Endothelial cell of umbilical vein (primary cell): ENCODE data around the gene HSP90AA1. TPM values are rescaled to one million over a fixed set of nuclear protein-coding genes. Genes with fewer than 3 reads are reported as not detected.

ENCODE experiments used
- BruUV-seq: library from RNA; stranded (reverse); fragments of 400-500 nt; replicated peaks from 2 replicates; lab custom pipeline; 2021; lab: Mats Ljungman, UMichigan
- CTCF ChIA-PET: fragments of 300-600, 350-600 bp; sonication (Branson Sonifier 250); formaldehyde crosslinking; loops from one replicate; lab custom pipeline; 2021; ENCODE audit warnings: antibody characterized with exemption, inconsistent platforms; lab: Charles Lee
- POLR2A ChIA-PET: fragments of 300-600, 350-600 bp; sonication (Branson Sonifier 250); formaldehyde crosslinking; loops from one replicate; lab custom pipeline; 2021; ENCODE audit warnings: antibody characterized with exemption, inconsistent platforms; lab: Charles Lee
- DNase-seq: peaks from one replicate; pipeline ENCODE4 v3.0.0-alpha.2; 2011; ENCODE audit warnings: low read depth, low spot score
- FAIRE-seq: peaks from 2 replicates; lab custom pipeline; 2011; peaks lifted over from hg19 to GRCh38; lab: Jason Lieb, UNC
- H2AFZ ChIP-seq: 2 replicates; pipeline ENCODE4 v1.6.0; 2012; ENCODE audit warnings: low read depth, low read length, control low read depth, inconsistent platforms
- H3K27ac ChIP-seq: 2 replicates; pipeline ENCODE4 v1.5.1; 2011; ENCODE audit warnings: low read depth, mild to moderate bottlenecking, control low read depth, low read length, moderate library complexity; ENCODE audit not compliant: insufficient read depth
- H3K27me3 ChIP-seq, 2 experiments: 2 replicates each; pipeline versions ENCODE4 v1.6.0 to v1.6.1; 2011; ENCODE audit warnings: low read length in 2 of 2, mixed read lengths in 1 of 2; ENCODE audit not compliant: control insufficient read depth in 2 of 2, insufficient read depth in 2 of 2
- H3K36me3 ChIP-seq, 2 experiments: 2 replicates in 1 of 2; 3 replicates in 1 of 2; pipeline ENCODE4 v1.5.1; 2011; ENCODE audit warnings: low read length in 2 of 2, mild to moderate bottlenecking in 1 of 2, moderate library complexity in 1 of 2; ENCODE audit not compliant: control insufficient read depth in 2 of 2, insufficient read depth in 2 of 2; ENCODE audit errors: extremely low read depth in 1 of 2
- H3K4me1 ChIP-seq: 3 replicates; pipeline ENCODE4 v1.5.1; 2011; ENCODE audit warnings: mild to moderate bottlenecking, low read length; ENCODE audit not compliant: control insufficient read depth, insufficient read depth; ENCODE audit errors: extremely low read depth
- H3K4me2 ChIP-seq: 2 replicates; pipeline ENCODE4 v1.6.1; 2011; ENCODE audit warnings: low read length, control low read depth, mixed read lengths; ENCODE audit not compliant: insufficient read depth
- H3K4me3 ChIP-seq, 3 experiments: fragments of 200-600 bp in 1 of 3; sonication (generic), shearing (Covaris generic) in 1 of 3; replicated peaks in 1 of 3; 2 replicates each; pipeline ENCODE4 v1.5.1; 2011 to 2016; ENCODE audit warnings: control low read depth in 3 of 3, low read length in 3 of 3, mild to moderate bottlenecking in 2 of 3, inconsistent platforms in 1 of 3, low read depth in 1 of 3, moderate library complexity in 1 of 3; ENCODE audit not compliant: insufficient read depth in 1 of 3
- H3K79me2 ChIP-seq: 2 replicates; pipeline ENCODE4 v1.6.0; 2012; ENCODE audit warnings: low read length, inconsistent platforms; ENCODE audit not compliant: control insufficient read depth, insufficient read depth
- H3K9ac ChIP-seq: replicated peaks from 2 replicates; pipeline ENCODE3; 2011; ENCODE audit warnings: low read length, control low read depth; ENCODE audit not compliant: insufficient read depth; ENCODE audit errors: extremely low read depth
- H3K9me1 ChIP-seq: replicated peaks from 3 replicates; pipeline ENCODE4 v1.6.0; 2011; ENCODE audit warnings: mild to moderate bottlenecking, low read length; ENCODE audit not compliant: control insufficient read depth, insufficient read depth; ENCODE audit errors: extremely low read depth
- H3K9me3 ChIP-seq: replicated peaks from 2 replicates; pipeline ENCODE4 v1.5.1; 2012; ENCODE audit warnings: low read length, inconsistent platforms; ENCODE audit not compliant: control insufficient read depth, insufficient read depth
- H4K20me1 ChIP-seq: replicated peaks from 2 replicates; pipeline ENCODE3; 2011; ENCODE audit warnings: mild to moderate bottlenecking, low read length; ENCODE audit not compliant: control insufficient read depth, insufficient read depth; ENCODE audit errors: extremely low read depth
- CTCF ChIP-seq, 2 donors: IDR thresholded peaks; 1 replicate in 1 of 2; 2 replicates in 1 of 2; pipeline ENCODE4 v1.5.1; 2011; ENCODE audit warnings: low read length in 2 of 2, mild to moderate bottlenecking in 2 of 2, moderate library complexity in 2 of 2, control low read depth in 1 of 2, inconsistent platforms in 1 of 2, low read depth in 1 of 2; ENCODE audit not compliant: insufficient read depth in 1 of 2; ENCODE audit errors: extremely low read depth in 1 of 2
- EZH2 ChIP-seq: IDR thresholded peaks from 2 replicates; pipeline ENCODE4 v1.6.1; 2012; ENCODE audit warnings: borderline replicate concordance, low read depth, mild to moderate bottlenecking, moderate library complexity, low read length, inconsistent platforms; ENCODE audit not compliant: severe bottlenecking
- FOS ChIP-seq: IDR thresholded peaks from 2 replicates; pipeline ENCODE4 v1.6.1; 2011; ENCODE audit warnings: mild to moderate bottlenecking, low read length, moderate library complexity, borderline replicate concordance; ENCODE audit not compliant: insufficient read depth
- GATA2 ChIP-seq: IDR thresholded peaks from 2 replicates; pipeline ENCODE4 v1.7.0; 2011; ENCODE audit warnings: low read depth, mild to moderate bottlenecking, moderate library complexity, mixed read lengths, low read length; ENCODE audit not compliant: insufficient read length, insufficient read depth
- JUN ChIP-seq: IDR thresholded peaks from 2 replicates; pipeline ENCODE4 v1.6.1; 2011; ENCODE audit warnings: borderline replicate concordance, low read depth; ENCODE audit not compliant: insufficient read length, insufficient read depth
- MYC ChIP-seq: IDR thresholded peaks from one replicate; pipeline ENCODE4 v1.6.1; 2011; ENCODE audit warnings: mild to moderate bottlenecking, low read depth, low read length
- POLR2A ChIP-seq: IDR thresholded peaks from 2 replicates; pipeline ENCODE4 v1.6.1; 2012; ENCODE audit warnings: low read depth, mild to moderate bottlenecking, control low read depth, low read length
- POLR2AphosphoS5 ChIP-seq: IDR thresholded peaks from 2 replicates; pipeline ENCODE4 v1.6.1; 2012; ENCODE audit warnings: low read depth, mild to moderate bottlenecking, control low read depth, low read length, moderate library complexity; ENCODE audit not compliant: insufficient read depth
- dilution Hi-C: fragments of 300-500 bp; cut with MboI; formaldehyde crosslinking; loops from one replicate; pipeline ENCODE4 v1.15.0; 2019; ENCODE audit warnings: low sequenced_read_pairs; ENCODE audit not compliant: extremely low pct_ligation_motif_present
- intact Hi-C: fragments of 100-400 bp; cut with micrococcal nuclease; formaldehyde crosslinking; loops from one replicate; pipeline ENCODE4 v1.10.0; 2022
- polyA plus RNA-seq, 4 experiments: library from polyadenylated mRNA; depleted of rRNA in 3 of 4; stranded (reverse) in 3 of 4; unstranded in 1 of 4; fragments of >200 nt; gene quantifications; 2 replicates each; pipeline versions ENCODE4 v1.2.1 to v1.2.3, GENCODE V29; 2011 to 2012; ENCODE audit warnings: missing spikeins in 1 of 4
- total RNA-seq: library from RNA; stranded (reverse); gene quantifications from 2 replicates; pipeline ENCODE4 v1.2.3, GENCODE V29; 2021
- TF ChIP-seq, protein P1 (sequence below): IDR thresholded peaks from 2 replicates; pipeline ENCODE4 v1.6.1; 2011; ENCODE audit not compliant: insufficient read depth, insufficient read length

The HSP90AA1 gene
- total and polyA plus RNA-seq, 2 donors (not counting 3 experiments of a cell fraction or from before 2014, with no cell fraction given): 266 to 540 TPM

DNA sequence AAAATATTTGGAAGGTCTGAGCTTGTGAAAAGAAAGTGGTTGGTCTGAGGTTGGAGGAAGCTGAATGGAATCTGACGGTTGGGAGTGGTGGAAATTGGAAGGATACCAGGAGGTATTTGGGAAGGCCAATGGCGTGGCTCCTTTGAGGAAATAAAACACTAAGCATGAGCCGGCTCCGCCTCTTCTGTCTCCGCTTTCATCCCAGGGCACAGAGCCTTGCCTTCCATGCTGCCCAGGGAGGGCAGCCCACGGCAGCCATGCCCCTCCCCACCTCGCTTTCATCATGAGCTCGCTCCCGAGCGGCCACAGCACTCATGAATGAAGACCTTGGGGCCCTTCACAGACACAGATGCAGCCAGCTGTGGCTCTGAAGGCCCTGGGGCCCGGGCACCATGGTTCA, 36.2 kb downstream of the HSP90AA1 start:
- no peak overlapping the region for H3K4me2 ChIP-seq
- H3K9me3 ChIP-seq: no peaks in the 10 kb centered on the region
- no peaks in the 10 kb centered on the region for H3K9me1 ChIP-seq
- DNase-seq: no peak
- dilution Hi-C loops (no loop called here), intact Hi-C loops (no loop called here)
- no peak overlapping the region for H3K27ac ChIP-seq
- no peak for TF ChIP-seq FOS
- TF ChIP-seq POLR2A: no peak
- TF ChIP-seq CTCF (IDR thresholded peaks at IDR 0.05; ENCODE audit: extremely low read depth in 1 of 2, insufficient read depth in 1 of 2, low read depth in 1 of 2, low read length in 2 of 2): no peak
- TF ChIP-seq JUN: no peak
- TF ChIP-seq GATA2: no peak
- no peak for TF ChIP-seq EZH2
- no peaks in the 10 kb centered on the region for H3K27me3 ChIP-seq
- H2AFZ ChIP-seq: no peak overlapping the region
- BruUV-seq: no TSS peak
- peaks cover 12 to 52% of the 10 kb centered on the region in 2 experiments for H3K36me3 ChIP-seq
- POLR2A ChIA-PET: interaction anchor here (0.6 kb wide), 1 partner anchor 14 kb away, joined by 3 read pairs; no protein-coding TSS in a partner anchor
- no peak for FAIRE-seq
- no peaks in the 10 kb centered on the region for H3K4me1 ChIP-seq
- no peak overlapping the region for H3K4me3 ChIP-seq
- CTCF ChIA-PET: interaction anchor here (1.0 to 1.8 kb wide), 2 partner anchors 12 to 263 kb away, joined by 3 to 5 read pairs; no protein-coding TSS in a partner anchor
- H3K9ac ChIP-seq: no peak overlapping the region
- no peaks in the 10 kb centered on the region for H4K20me1 ChIP-seq
- no peaks in the 10 kb centered on the region for H3K79me2 ChIP-seq

DNA sequence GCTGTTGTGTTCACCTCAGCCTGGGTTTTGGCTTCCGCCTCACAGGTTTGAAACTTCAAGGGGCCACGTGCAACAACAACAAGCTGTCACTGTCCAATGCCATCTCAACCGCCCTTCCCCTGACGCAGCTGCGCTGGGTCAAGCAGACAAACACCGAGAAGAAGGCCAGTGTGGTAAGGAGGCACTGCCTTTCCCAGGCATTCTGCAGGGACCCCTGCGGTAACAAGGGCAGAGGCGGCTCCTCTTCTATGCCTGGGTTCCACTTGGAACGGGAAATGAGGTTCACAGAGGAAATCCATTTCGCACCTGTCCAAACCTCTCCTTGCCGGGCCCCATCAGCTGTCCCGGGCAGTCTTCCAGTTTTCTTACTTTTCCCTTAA, 36.8 kb downstream of the HSP90AA1 start:
- CTCF ChIA-PET: interaction anchor here (0.7 to 1.8 kb wide), 2 partner anchors 13 to 47 kb away, joined by 3 to 5 read pairs; no protein-coding TSS in a partner anchor
- POLR2A ChIA-PET: no interaction called here
- Histone ChIP-seq H3K4me3 (no peak overlapping the region), H3K27me3 (no peaks in the 10 kb centered on the region), H3K4me2 (no peak overlapping the region), H3K27ac (no peak overlapping the region), H3K4me1 (no peaks in the 10 kb centered on the region), H3K36me3 (peaks cover 12 to 50% of the 10 kb centered on the region in 2 experiments), H3K79me2 (no peaks in the 10 kb centered on the region), H4K20me1 (no peaks in the 10 kb centered on the region), H3K9me3 (no peaks in the 10 kb centered on the region), H3K9me1 (no peaks in the 10 kb centered on the region), H2AFZ (no peak overlapping the region), H3K9ac (no peak overlapping the region)
- FAIRE-seq: no peak
- TF ChIP-seq CTCF (IDR thresholded peaks at IDR 0.05; ENCODE audit: extremely low read depth in 1 of 2, insufficient read depth in 1 of 2, low read depth in 1 of 2, low read length in 2 of 2) (no peak), EZH2 (no peak), POLR2A (no peak), MYC (no peak), FOS (no peak), POLR2AphosphoS5 (no peak), JUN (no peak), GATA2 (no peak)
- TF ChIP-seq, protein P1, sequence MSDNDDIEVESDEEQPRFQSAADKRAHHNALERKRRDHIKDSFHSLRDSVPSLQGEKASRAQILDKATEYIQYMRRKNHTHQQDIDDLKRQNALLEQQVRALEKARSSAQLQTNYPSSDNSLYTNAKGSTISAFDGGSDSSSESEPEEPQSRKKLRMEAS: no peak
- DNase-seq: no peak
- dilution Hi-C loops: no loop called here
- intact Hi-C loops: no loop called here
- no TSS peak for BruUV-seq
